CD8-positive, alpha-beta memory T cell (primary cell): ENCODE data around the gene RAG2. TPM values are rescaled to one million over a fixed set of nuclear protein-coding genes. Genes with fewer than 3 reads are reported as not detected.

Experiments
- CTCF ChIA-PET: fragments of 350-600 bp; sonication (Branson Sonifier 250); formaldehyde crosslinking; loops from one replicate; lab custom pipeline; 2021; ENCODE audit warnings: antibody characterized with exemption; lab: Charles Lee
- POLR2A ChIA-PET: fragments of 350-600 bp; sonication (Branson Sonifier 250); formaldehyde crosslinking; loops from one replicate; lab custom pipeline; 2021; ENCODE audit warnings: antibody characterized with exemption; lab: Charles Lee
- DNase-seq, 5 donors: peaks; one replicate each; pipeline versions ENCODE4 v3.0.0 to v3.0.0-alpha.2; 2020 to 2022; ENCODE audit warnings: mixed read lengths in 1 of 5
- H3K27ac ChIP-seq: one replicate; pipeline ENCODE4 v1.7.0; 2013; ENCODE audit warnings: low read depth, mild to moderate bottlenecking, low read length, moderate library complexity
- H3K27me3 ChIP-seq: 2 replicates; pipeline ENCODE4 v1.7.0; 2013; ENCODE audit warnings: low read length, mild to moderate bottlenecking; ENCODE audit not compliant: insufficient read depth, poor library complexity, severe bottlenecking
- H3K36me3 ChIP-seq: 2 replicates; pipeline ENCODE4 v1.7.0; 2013; ENCODE audit warnings: mild to moderate bottlenecking, low read length, moderate library complexity; ENCODE audit not compliant: insufficient read depth
- H3K4me1 ChIP-seq: 2 replicates; pipeline ENCODE4 v1.7.0; 2013; ENCODE audit warnings: mild to moderate bottlenecking, low read length, moderate library complexity; ENCODE audit not compliant: insufficient read depth
- H3K4me3 ChIP-seq: 2 replicates; pipeline ENCODE4 v1.7.0; 2013; ENCODE audit warnings: mild to moderate bottlenecking, low read length
- H3K9me3 ChIP-seq: 2 replicates; pipeline ENCODE4 v1.7.0; 2013; ENCODE audit warnings: mild to moderate bottlenecking, low read length
- H3K27ac Mint-ChIP-seq, 8 donors: one replicate each; pipeline ENCODE4 v1.8.0; 2020 to 2021; ENCODE audit warnings: mixed read lengths in 8 of 8, mild to moderate bottlenecking in 6 of 8, inconsistent platforms in 3 of 8, moderate library complexity in 3 of 8
- H3K27me3 Mint-ChIP-seq, 2 donors: one replicate each; pipeline ENCODE4 v1.8.0; 2020 to 2021; ENCODE audit warnings: mixed read lengths in 2 of 2, mild to moderate bottlenecking in 1 of 2, moderate library complexity in 1 of 2
- H3K36me3 Mint-ChIP-seq, 3 donors: one replicate each; pipeline ENCODE4 v1.8.0; 2020 to 2021; ENCODE audit warnings: mixed read lengths in 3 of 3, inconsistent platforms in 1 of 3, mild to moderate bottlenecking in 1 of 3
- H3K4me1 Mint-ChIP-seq, 3 donors: one replicate each; pipeline ENCODE4 v1.8.0; 2020 to 2021; ENCODE audit warnings: mixed read lengths in 3 of 3, inconsistent platforms in 1 of 3, mild to moderate bottlenecking in 1 of 3
- H3K4me3 Mint-ChIP-seq, 7 donors: one replicate each; pipeline ENCODE4 v1.8.0; 2020 to 2021; ENCODE audit warnings: mixed read lengths in 7 of 7, mild to moderate bottlenecking in 6 of 7, moderate library complexity in 4 of 7, inconsistent platforms in 2 of 7
- H3K9me3 Mint-ChIP-seq, 5 donors: one replicate each; pipeline ENCODE4 v1.8.0; 2020 to 2022; ENCODE audit warnings: mixed read lengths in 5 of 5, mild to moderate bottlenecking in 3 of 5, moderate library complexity in 2 of 5, inconsistent platforms in 1 of 5
- polyA plus RNA-seq: library from polyadenylated mRNA; unstranded; fragments of 300-500 nt; fragmentation: Illumina TruSeq; gene quantifications from one replicate; pipeline ENCODE4 v1.2.3, GENCODE V29; 2021
- total RNA-seq, 2 experiments: library from RNA; stranded (reverse); gene quantifications; one replicate each; pipeline ENCODE4 v1.2.3, GENCODE V29; 2021

Gene RAG2
- not detected for total RNA-seq
- not detected for polyA plus RNA-seq

GRCh38 chr11:36598051-36598450 lies at the start of gene RAG2:
TSS of gene RAG2 (minus strand) at chr11:36598236. CDS start at chr11:36594168, 4,068 bp downstream.
- H3K27me3 ChIP-seq: peaks cover 17% of the 10 kb centered on the region
- no peaks in the 10 kb centered on the region for H3K36me3 ChIP-seq
- H3K4me1 ChIP-seq: no peaks in the 10 kb centered on the region
- Mint-ChIP-seq H3K27me3 (peaks cover 15 to 54% of the 10 kb centered on the region in 2 donors), H3K27ac (peak within 1 kb of the TSS in 1 of 8 donors; percentile 27), H3K4me3 (no peak within 1 kb of the TSS), H3K4me1 (peaks cover 6 to 14% (median 10%) of the 10 kb centered on the region in 3 donors), H3K9me3 (no peaks in the 10 kb centered on the region), H3K36me3 (peaks cover 0 to 2% (median 0%) of the 10 kb centered on the region in 3 donors)
- ChIA-PET POLR2A (no interaction called here), CTCF (no interaction called here)
- H3K9me3 ChIP-seq: no peaks in the 10 kb centered on the region
- H3K27ac ChIP-seq: no peak within 1 kb of the TSS
- DNase-seq: no peak
- no peak within 1 kb of the TSS for H3K4me3 ChIP-seq

- Mint-ChIP-seq H3K27ac (no peak overlapping the region), H3K27me3 (peaks cover 19 to 20% of the 10 kb centered on the region in 2 donors), H3K36me3 (peaks cover 0 to 6% (median 4%) of the 10 kb centered on the region in 3 donors), H3K4me3 (no peak overlapping the region), H3K9me3 (peaks cover 0 to 9% (median 5%) of the 10 kb centered on the region in 5 donors), H3K4me1 (no peaks in the 10 kb centered on the region)
- no peaks in the 10 kb centered on the region for H3K27me3 ChIP-seq
- POLR2A ChIA-PET: no interaction called here
- H3K27ac ChIP-seq: no peak overlapping the region
- H3K36me3 ChIP-seq: no peaks in the 10 kb centered on the region
- CTCF ChIA-PET: no interaction called here
- H3K4me1 ChIP-seq: no peaks in the 10 kb centered on the region
- H3K4me3 ChIP-seq: no peak overlapping the region
- DNase-seq: no peak
- H3K9me3 ChIP-seq: no peaks in the 10 kb centered on the region
Measured at GRCh38 chr11:36638556-36638955, 40.5 kb upstream of the RAG2 start.

- H3K9me3 ChIP-seq: no peaks in the 10 kb centered on the region
- POLR2A ChIA-PET: no interaction called here
Measured at GRCh38 chr11:36635066-36635862, 37.2 kb upstream of the RAG2 start.

GRCh38 chr11:36631774-36632173 lies 33.7 kb upstream of the RAG2 start:
- ChIA-PET CTCF (no interaction called here), POLR2A (no interaction called here)
- H3K27me3 Mint-ChIP-seq: peaks cover 3 to 15% of the 10 kb centered on the region in 2 donors
- H3K9me3 Mint-ChIP-seq: no peaks in the 10 kb centered on the region
- Histone ChIP-seq H3K27me3 (no peaks in the 10 kb centered on the region), H3K27ac (no peak overlapping the region), H3K36me3 (no peaks in the 10 kb centered on the region), H3K4me3 (no peak overlapping the region), H3K4me1 (no peaks in the 10 kb centered on the region), H3K9me3 (no peaks in the 10 kb centered on the region)
- peaks cover 0 to 2% (median 0%) of the 10 kb centered on the region in 3 donors for H3K4me1 Mint-ChIP-seq
- no peak overlapping the region for H3K4me3 Mint-ChIP-seq
- H3K27ac Mint-ChIP-seq: no peak overlapping the region
- H3K36me3 Mint-ChIP-seq: peaks cover 0 to 3% (median 0%) of the 10 kb centered on the region in 3 donors
- no peak for DNase-seq

More at GRCh38 chr11:36635066-36635862, 37.2 kb upstream of the RAG2 start:
- no peak overlapping the region for H3K27ac Mint-ChIP-seq
- no peaks in the 10 kb centered on the region for H3K9me3 Mint-ChIP-seq
- no peaks in the 10 kb centered on the region for H3K27me3 ChIP-seq
- peaks cover 0 to 2% (median 0%) of the 10 kb centered on the region in 3 donors for H3K4me1 Mint-ChIP-seq
- no peak for DNase-seq
- H3K27me3 Mint-ChIP-seq: peaks cover 11 to 22% of the 10 kb centered on the region in 2 donors
- no peak overlapping the region for H3K4me3 ChIP-seq
- CTCF ChIA-PET: interaction anchor here (0.6 to 1.4 kb wide), 2 partner anchors 112 to 195 kb away, joined by 3 read pairs; no protein-coding TSS in a partner anchor
- peaks cover 0 to 6% (median 0%) of the 10 kb centered on the region in 3 donors for H3K36me3 Mint-ChIP-seq
- H3K4me1 ChIP-seq: no peaks in the 10 kb centered on the region
- no peaks in the 10 kb centered on the region for H3K36me3 ChIP-seq
- H3K27ac ChIP-seq: no peak overlapping the region
- H3K4me3 Mint-ChIP-seq: no peak overlapping the region

- Histone ChIP-seq H3K36me3 (no peaks in the 10 kb centered on the region), H3K27ac (no peak overlapping the region), H3K27me3 (no peaks in the 10 kb centered on the region), H3K4me1 (no peaks in the 10 kb centered on the region), H3K4me3 (no peak overlapping the region), H3K9me3 (no peaks in the 10 kb centered on the region)
- no peak for DNase-seq
- H3K9me3 Mint-ChIP-seq: no peaks in the 10 kb centered on the region
- no peak overlapping the region for H3K27ac Mint-ChIP-seq
- no peak overlapping the region for H3K4me3 Mint-ChIP-seq
- ChIA-PET CTCF (no interaction called here), POLR2A (no interaction called here)
- peaks cover 10 to 31% of the 10 kb centered on the region in 2 donors for H3K27me3 Mint-ChIP-seq
- H3K4me1 Mint-ChIP-seq: peaks cover 0 to 2% (median 0%) of the 10 kb centered on the region in 3 donors
- H3K36me3 Mint-ChIP-seq: no peaks in the 10 kb centered on the region
Measured at GRCh38 chr11:36628765-36629244, 30.8 kb upstream of the RAG2 start.

- Mint-ChIP-seq H3K27me3 (peaks cover 10 to 31% of the 10 kb centered on the region in 2 donors), H3K27ac (no peak overlapping the region), H3K4me3 (no peak overlapping the region), H3K9me3 (no peaks in the 10 kb centered on the region), H3K4me1 (peaks cover 0 to 2% (median 0%) of the 10 kb centered on the region in 3 donors), H3K36me3 (no peaks in the 10 kb centered on the region)
- H3K4me1 ChIP-seq: no peaks in the 10 kb centered on the region
- ChIA-PET POLR2A (no interaction called here), CTCF (interaction anchor here (1.0 kb wide), 1 partner anchor 9 kb away, joined by 4 read pairs; no protein-coding TSS in a partner anchor)
- no peak overlapping the region for H3K4me3 ChIP-seq
- no peaks in the 10 kb centered on the region for H3K27me3 ChIP-seq
- no peaks in the 10 kb centered on the region for H3K9me3 ChIP-seq
- DNase-seq: no peak
- H3K36me3 ChIP-seq: no peaks in the 10 kb centered on the region
- H3K27ac ChIP-seq: no peak overlapping the region
Measured at GRCh38 chr11:36628141-36628540, 30.1 kb upstream of the RAG2 start.

GRCh38 chr11:36627471-36627870 lies 29.4 kb upstream of the RAG2 start:
- CTCF ChIA-PET: interaction anchor here (1.0 kb wide), 1 partner anchor 8 kb away, joined by 4 read pairs; no protein-coding TSS in a partner anchor
- POLR2A ChIA-PET: no interaction called here
- Mint-ChIP-seq H3K9me3 (no peaks in the 10 kb centered on the region), H3K27me3 (peaks cover 10 to 31% of the 10 kb centered on the region in 2 donors), H3K36me3 (no peaks in the 10 kb centered on the region), H3K4me3 (no peak overlapping the region), H3K27ac (no peak overlapping the region), H3K4me1 (peaks cover 0 to 2% (median 0%) of the 10 kb centered on the region in 3 donors)
- DNase-seq: no peak
- no peaks in the 10 kb centered on the region for H3K36me3 ChIP-seq
- no peaks in the 10 kb centered on the region for H3K27me3 ChIP-seq
- H3K27ac ChIP-seq: no peak overlapping the region
- no peaks in the 10 kb centered on the region for H3K9me3 ChIP-seq
- H3K4me3 ChIP-seq: no peak overlapping the region
- no peaks in the 10 kb centered on the region for H3K4me1 ChIP-seq

- Histone ChIP-seq H3K4me1 (no peaks in the 10 kb centered on the region), H3K27me3 (no peaks in the 10 kb centered on the region), H3K4me3 (no peak overlapping the region), H3K36me3 (no peaks in the 10 kb centered on the region), H3K27ac (no peak overlapping the region), H3K9me3 (no peaks in the 10 kb centered on the region)
- peaks cover 0 to 2% (median 0%) of the 10 kb centered on the region in 3 donors for H3K4me1 Mint-ChIP-seq
- no peak for DNase-seq
- POLR2A ChIA-PET: no interaction called here
- H3K36me3 Mint-ChIP-seq: no peaks in the 10 kb centered on the region
- peaks cover 10 to 31% of the 10 kb centered on the region in 2 donors for H3K27me3 Mint-ChIP-seq
- no peak overlapping the region for H3K27ac Mint-ChIP-seq
- CTCF ChIA-PET: no interaction called here
- no peaks in the 10 kb centered on the region for H3K9me3 Mint-ChIP-seq
- H3K4me3 Mint-ChIP-seq: no peak overlapping the region
Measured at GRCh38 chr11:36627006-36627405, 29.0 kb upstream of the RAG2 start.
